Endothelial cell of umbilical vein (primary cell): ENCODE data around the gene PLEKHG4. TPM values are rescaled to one million over a fixed set of nuclear protein-coding genes. Genes with fewer than 3 reads are reported as not detected.

Experiments used
- BruUV-seq: library from RNA; stranded (reverse); fragments of 400-500 nt; replicated peaks from 2 replicates; lab custom pipeline; 2021; lab: Mats Ljungman, UMichigan
- CTCF ChIA-PET: fragments of 300-600, 350-600 bp; sonication (Branson Sonifier 250); formaldehyde crosslinking; loops from one replicate; lab custom pipeline; 2021; ENCODE audit warnings: antibody characterized with exemption, inconsistent platforms; lab: Charles Lee
- POLR2A ChIA-PET: fragments of 300-600, 350-600 bp; sonication (Branson Sonifier 250); formaldehyde crosslinking; loops from one replicate; lab custom pipeline; 2021; ENCODE audit warnings: antibody characterized with exemption, inconsistent platforms; lab: Charles Lee
- DNase-seq: peaks from one replicate; pipeline ENCODE4 v3.0.0-alpha.2; 2011; ENCODE audit warnings: low read depth, low spot score
- FAIRE-seq: peaks from 2 replicates; lab custom pipeline; 2011; peaks lifted over from hg19 to GRCh38; lab: Jason Lieb, UNC
- H2AFZ ChIP-seq: 2 replicates; pipeline ENCODE4 v1.6.0; 2012; ENCODE audit warnings: low read depth, low read length, control low read depth, inconsistent platforms
- H3K27ac ChIP-seq: 2 replicates; pipeline ENCODE4 v1.5.1; 2011; ENCODE audit warnings: low read depth, mild to moderate bottlenecking, control low read depth, low read length, moderate library complexity; ENCODE audit not compliant: insufficient read depth
- H3K27me3 ChIP-seq, 2 experiments: 2 replicates each; pipeline versions ENCODE4 v1.6.0 to v1.6.1; 2011; ENCODE audit warnings: low read length in 2 of 2, mixed read lengths in 1 of 2; ENCODE audit not compliant: control insufficient read depth in 2 of 2, insufficient read depth in 2 of 2
- H3K36me3 ChIP-seq, 2 experiments: 2 replicates in 1 of 2; 3 replicates in 1 of 2; pipeline ENCODE4 v1.5.1; 2011; ENCODE audit warnings: low read length in 2 of 2, mild to moderate bottlenecking in 1 of 2, moderate library complexity in 1 of 2; ENCODE audit not compliant: control insufficient read depth in 2 of 2, insufficient read depth in 2 of 2; ENCODE audit errors: extremely low read depth in 1 of 2
- H3K4me1 ChIP-seq: 3 replicates; pipeline ENCODE4 v1.5.1; 2011; ENCODE audit warnings: mild to moderate bottlenecking, low read length; ENCODE audit not compliant: control insufficient read depth, insufficient read depth; ENCODE audit errors: extremely low read depth
- H3K4me2 ChIP-seq: 2 replicates; pipeline ENCODE4 v1.6.1; 2011; ENCODE audit warnings: low read length, control low read depth, mixed read lengths; ENCODE audit not compliant: insufficient read depth
- H3K4me3 ChIP-seq, 3 experiments: fragments of 200-600 bp in 1 of 3; sonication (generic), shearing (Covaris generic) in 1 of 3; replicated peaks in 1 of 3; 2 replicates each; pipeline ENCODE4 v1.5.1; 2011 to 2016; ENCODE audit warnings: control low read depth in 3 of 3, low read length in 3 of 3, mild to moderate bottlenecking in 2 of 3, inconsistent platforms in 1 of 3, low read depth in 1 of 3, moderate library complexity in 1 of 3; ENCODE audit not compliant: insufficient read depth in 1 of 3
- H3K79me2 ChIP-seq: 2 replicates; pipeline ENCODE4 v1.6.0; 2012; ENCODE audit warnings: low read length, inconsistent platforms; ENCODE audit not compliant: control insufficient read depth, insufficient read depth
- H3K9ac ChIP-seq: replicated peaks from 2 replicates; pipeline ENCODE3; 2011; ENCODE audit warnings: low read length, control low read depth; ENCODE audit not compliant: insufficient read depth; ENCODE audit errors: extremely low read depth
- H3K9me1 ChIP-seq: replicated peaks from 3 replicates; pipeline ENCODE4 v1.6.0; 2011; ENCODE audit warnings: mild to moderate bottlenecking, low read length; ENCODE audit not compliant: control insufficient read depth, insufficient read depth; ENCODE audit errors: extremely low read depth
- H3K9me3 ChIP-seq: replicated peaks from 2 replicates; pipeline ENCODE4 v1.5.1; 2012; ENCODE audit warnings: low read length, inconsistent platforms; ENCODE audit not compliant: control insufficient read depth, insufficient read depth
- H4K20me1 ChIP-seq: replicated peaks from 2 replicates; pipeline ENCODE3; 2011; ENCODE audit warnings: mild to moderate bottlenecking, low read length; ENCODE audit not compliant: control insufficient read depth, insufficient read depth; ENCODE audit errors: extremely low read depth
- CTCF ChIP-seq, 2 donors: IDR thresholded peaks; 1 replicate in 1 of 2; 2 replicates in 1 of 2; pipeline ENCODE4 v1.5.1; 2011; ENCODE audit warnings: low read length in 2 of 2, mild to moderate bottlenecking in 2 of 2, moderate library complexity in 2 of 2, control low read depth in 1 of 2, inconsistent platforms in 1 of 2, low read depth in 1 of 2; ENCODE audit not compliant: insufficient read depth in 1 of 2; ENCODE audit errors: extremely low read depth in 1 of 2
- FOS ChIP-seq: IDR thresholded peaks from 2 replicates; pipeline ENCODE4 v1.6.1; 2011; ENCODE audit warnings: mild to moderate bottlenecking, low read length, moderate library complexity, borderline replicate concordance; ENCODE audit not compliant: insufficient read depth
- GATA2 ChIP-seq: IDR thresholded peaks from 2 replicates; pipeline ENCODE4 v1.7.0; 2011; ENCODE audit warnings: low read depth, mild to moderate bottlenecking, moderate library complexity, mixed read lengths, low read length; ENCODE audit not compliant: insufficient read length, insufficient read depth
- JUN ChIP-seq: IDR thresholded peaks from 2 replicates; pipeline ENCODE4 v1.6.1; 2011; ENCODE audit warnings: borderline replicate concordance, low read depth; ENCODE audit not compliant: insufficient read length, insufficient read depth
- MAX ChIP-seq: IDR thresholded peaks from 2 replicates; pipeline ENCODE4 v1.6.1; 2011; ENCODE audit not compliant: insufficient read depth, insufficient read length
- POLR2A ChIP-seq: IDR thresholded peaks from 2 replicates; pipeline ENCODE4 v1.6.1; 2012; ENCODE audit warnings: low read depth, mild to moderate bottlenecking, control low read depth, low read length
- dilution Hi-C: fragments of 300-500 bp; cut with MboI; formaldehyde crosslinking; loops from one replicate; pipeline ENCODE4 v1.15.0; 2019; ENCODE audit warnings: low sequenced_read_pairs; ENCODE audit not compliant: extremely low pct_ligation_motif_present
- intact Hi-C: fragments of 100-400 bp; cut with micrococcal nuclease; formaldehyde crosslinking; loops from one replicate; pipeline ENCODE4 v1.10.0; 2022
- polyA plus RNA-seq, 4 experiments: library from polyadenylated mRNA; depleted of rRNA in 3 of 4; stranded (reverse) in 3 of 4; unstranded in 1 of 4; fragments of >200 nt; gene quantifications; 2 replicates each; pipeline versions ENCODE4 v1.2.1 to v1.2.3, GENCODE V29; 2011 to 2012; ENCODE audit warnings: missing spikeins in 1 of 4
- total RNA-seq: library from RNA; stranded (reverse); gene quantifications from 2 replicates; pipeline ENCODE4 v1.2.3, GENCODE V29; 2021

PLEKHG4 gene
- total and polyA plus RNA-seq, 2 donors (not counting 3 experiments of a cell fraction or from before 2014, with no cell fraction given) = 26.6 to 34.8 TPM

- POLR2A ChIA-PET = interaction anchor here (0.6 kb wide), 1 partner anchor 212 kb away, joined by 3 read pairs; no protein-coding TSS in a partner anchor
- no peak for FAIRE-seq
- CTCF ChIA-PET = interaction anchor here (0.8 to 2.6 kb wide), 4 partner anchors 18 to 73 kb away, joined by 3 to 10 read pairs (median 5); partner anchors contain the start of genes KCTD19 and LRRC36
These were observed 13.5 kb upstream of the PLEKHG4 start for GRCh38 chr16:67265834-67266233.

More at GRCh38 chr16:67265834-67266233, 13.5 kb upstream of the PLEKHG4 start:
- Histone ChIP-seq H3K36me3 (no peaks in the 10 kb centered on the region), H2AFZ (no peak overlapping the region), H3K27ac (no peak overlapping the region), H3K27me3 (no peaks in the 10 kb centered on the region), H4K20me1 (no peaks in the 10 kb centered on the region), H3K4me2 (no peak overlapping the region), H3K9me3 (no peaks in the 10 kb centered on the region), H3K4me3 (no peak overlapping the region), H3K79me2 (no peaks in the 10 kb centered on the region), H3K4me1 (peaks cover 23% of the 10 kb centered on the region), H3K9me1 (no peaks in the 10 kb centered on the region), H3K9ac (no peak overlapping the region)
- no peak for DNase-seq
- no TSS peak for BruUV-seq
- dilution Hi-C loops (no loop called here), intact Hi-C loops (no loop called here)
- no peak for TF ChIP-seq MAX
- TF ChIP-seq JUN = no peak
- TF ChIP-seq CTCF (IDR thresholded peaks at IDR 0.05; ENCODE audit: extremely low read depth in 1 of 2, insufficient read depth in 1 of 2, low read depth in 1 of 2, low read length in 2 of 2) = no peak
- TF ChIP-seq POLR2A = no peak
- TF ChIP-seq GATA2 = no peak
- no peak for TF ChIP-seq FOS
